NB4 (cell line): ENCODE data around the gene ZFAND4.

ENCODE experiments used
- MAX ChIP-seq: IDR thresholded peaks from 2 replicates; pipeline ENCODE4 v1.6.1; 2011; ENCODE audit warnings: low read depth, low read length
- TF ChIP-seq, protein P1 (sequence below): IDR thresholded peaks from one replicate; pipeline ENCODE4 v1.5.1; 2012; ENCODE audit warnings: low read depth, low read length

DNA sequence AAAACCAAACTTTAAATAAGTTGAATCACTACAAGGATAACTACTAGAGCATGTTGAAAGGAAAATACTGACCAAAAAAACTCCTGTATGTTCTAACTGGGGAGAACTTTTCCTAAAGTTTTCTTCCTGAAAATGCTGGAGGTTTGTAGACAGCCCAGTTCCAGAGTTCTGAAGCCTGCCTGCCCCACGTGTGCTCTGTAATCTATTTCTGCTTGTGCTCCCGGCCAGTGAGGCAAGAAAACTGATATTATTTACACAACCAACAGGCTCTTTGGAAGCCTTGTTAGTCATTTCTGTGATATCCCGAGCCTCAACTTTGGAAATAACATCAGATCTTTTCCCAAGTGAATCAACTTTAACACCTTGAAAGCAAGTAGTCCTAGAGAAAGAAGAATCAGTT lies 46.7 kb downstream of the ZFAND4 start:
- TF ChIP-seq, protein P1, sequence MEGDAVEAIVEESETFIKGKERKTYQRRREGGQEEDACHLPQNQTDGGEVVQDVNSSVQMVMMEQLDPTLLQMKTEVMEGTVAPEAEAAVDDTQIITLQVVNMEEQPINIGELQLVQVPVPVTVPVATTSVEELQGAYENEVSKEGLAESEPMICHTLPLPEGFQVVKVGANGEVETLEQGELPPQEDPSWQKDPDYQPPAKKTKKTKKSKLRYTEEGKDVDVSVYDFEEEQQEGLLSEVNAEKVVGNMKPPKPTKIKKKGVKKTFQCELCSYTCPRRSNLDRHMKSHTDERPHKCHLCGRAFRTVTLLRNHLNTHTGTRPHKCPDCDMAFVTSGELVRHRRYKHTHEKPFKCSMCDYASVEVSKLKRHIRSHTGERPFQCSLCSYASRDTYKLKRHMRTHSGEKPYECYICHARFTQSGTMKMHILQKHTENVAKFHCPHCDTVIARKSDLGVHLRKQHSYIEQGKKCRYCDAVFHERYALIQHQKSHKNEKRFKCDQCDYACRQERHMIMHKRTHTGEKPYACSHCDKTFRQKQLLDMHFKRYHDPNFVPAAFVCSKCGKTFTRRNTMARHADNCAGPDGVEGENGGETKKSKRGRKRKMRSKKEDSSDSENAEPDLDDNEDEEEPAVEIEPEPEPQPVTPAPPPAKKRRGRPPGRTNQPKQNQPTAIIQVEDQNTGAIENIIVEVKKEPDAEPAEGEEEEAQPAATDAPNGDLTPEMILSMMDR: no peak
- no peak for TF ChIP-seq MAX
